GM18858 (cell line): ENCODE results near the gene BAZ2A.
"Not testable (repeated sequence)": the region's sequence is repeated elsewhere in the genome, so short reads cannot be mapped to it uniquely, and the experiment has no call there.

Experiments
- ATAC-seq: cut with Tn5 transposase; IDR thresholded peaks from one replicate; pipeline ENCODE4 v1.9.1; 2021; ENCODE audit not compliant: unreplicated experiment

Gene BAZ2A

GRCh38 chr12:56599797-56600196 is 30.3 kb downstream of the BAZ2A start:
- no peak for ATAC-seq

DNA sequence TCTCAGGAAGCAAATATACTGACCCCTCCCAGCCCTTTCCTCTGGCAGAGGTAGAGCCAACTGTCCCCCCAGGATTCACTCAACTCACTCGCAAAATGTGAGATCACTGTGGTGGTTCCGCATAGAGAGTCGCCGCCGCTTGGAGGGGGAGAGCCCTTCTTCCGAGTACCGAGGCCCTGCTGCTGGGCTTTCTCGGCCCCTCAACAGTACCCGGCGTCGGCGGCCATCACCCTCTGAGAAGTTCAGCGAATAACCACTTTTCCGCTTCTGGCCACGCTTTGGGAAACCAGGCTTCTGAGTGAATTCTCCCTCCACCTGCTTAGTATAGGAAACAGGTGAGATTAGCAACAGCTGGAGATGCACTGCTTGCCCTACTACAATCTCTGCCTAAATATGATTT is 31.1 kb downstream of the BAZ2A start:
- ATAC-seq: no peak

DNA sequence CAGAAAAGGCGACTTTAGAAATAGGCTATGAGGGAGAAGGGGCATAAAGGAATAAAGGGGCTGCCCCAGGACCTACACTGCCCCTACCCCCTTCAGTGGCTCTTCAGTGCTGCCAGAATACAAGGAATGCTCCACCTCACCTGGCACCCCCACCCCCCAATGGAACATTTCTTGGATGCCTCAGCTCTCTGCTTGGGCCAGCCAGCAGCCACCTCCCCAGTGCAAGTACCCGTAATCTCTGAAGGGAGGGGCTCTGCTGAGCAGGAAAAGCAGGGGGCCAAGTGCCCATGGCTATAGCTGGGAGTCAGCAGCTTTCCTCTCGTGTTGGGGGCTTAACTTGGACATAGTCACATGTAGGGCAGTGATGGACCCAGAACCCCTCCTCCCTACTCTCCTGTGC is 33.3 kb downstream of the BAZ2A start:
- no peak for ATAC-seq

GRCh38 chr12:56593909-56594621 is 36.1 kb downstream of the BAZ2A start:
- ATAC-seq: no peak

- no peak for ATAC-seq
Observed at GRCh38 chr12:56591961-56592360, 38.2 kb downstream of the BAZ2A start.

- no peak for ATAC-seq
Observed at GRCh38 chr12:56591126-56591525, 39.0 kb downstream of the BAZ2A start.

DNA sequence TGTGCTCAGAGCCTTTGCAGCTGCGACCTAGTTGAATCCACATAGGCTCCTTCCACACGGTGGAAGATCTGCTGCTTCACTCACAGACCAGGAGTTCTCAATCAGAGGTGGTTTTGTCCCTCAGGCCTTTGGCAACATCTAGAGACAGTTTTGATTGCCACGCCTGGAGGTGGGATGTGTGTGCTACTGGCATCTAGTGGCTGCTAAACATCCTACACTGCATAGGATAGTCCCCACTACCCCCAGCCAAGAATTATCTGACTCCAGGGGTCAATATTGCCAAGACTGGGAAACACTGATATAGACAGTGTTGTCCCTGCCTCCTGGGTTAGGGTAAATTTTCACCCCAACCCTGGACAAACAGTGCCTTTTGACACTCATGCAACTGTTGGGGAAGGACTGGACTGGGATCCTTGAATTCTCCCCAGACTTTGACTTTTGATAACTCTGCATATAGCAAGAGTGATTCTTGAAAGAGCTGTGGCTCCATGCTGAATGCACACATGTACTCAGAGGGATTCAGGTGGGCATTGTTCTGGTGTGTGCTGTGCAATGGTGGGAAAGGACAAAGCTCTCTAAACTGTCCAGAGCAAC is 39.8 kb downstream of the BAZ2A start:
- ATAC-seq: no peak

GRCh38 chr12:56589783-56590182 is 40.3 kb downstream of the BAZ2A start:
- ATAC-seq: no peak

- no peak for ATAC-seq
Observed at GRCh38 chr12:56585098-56585497, 45.0 kb downstream of the BAZ2A start.

DNA sequence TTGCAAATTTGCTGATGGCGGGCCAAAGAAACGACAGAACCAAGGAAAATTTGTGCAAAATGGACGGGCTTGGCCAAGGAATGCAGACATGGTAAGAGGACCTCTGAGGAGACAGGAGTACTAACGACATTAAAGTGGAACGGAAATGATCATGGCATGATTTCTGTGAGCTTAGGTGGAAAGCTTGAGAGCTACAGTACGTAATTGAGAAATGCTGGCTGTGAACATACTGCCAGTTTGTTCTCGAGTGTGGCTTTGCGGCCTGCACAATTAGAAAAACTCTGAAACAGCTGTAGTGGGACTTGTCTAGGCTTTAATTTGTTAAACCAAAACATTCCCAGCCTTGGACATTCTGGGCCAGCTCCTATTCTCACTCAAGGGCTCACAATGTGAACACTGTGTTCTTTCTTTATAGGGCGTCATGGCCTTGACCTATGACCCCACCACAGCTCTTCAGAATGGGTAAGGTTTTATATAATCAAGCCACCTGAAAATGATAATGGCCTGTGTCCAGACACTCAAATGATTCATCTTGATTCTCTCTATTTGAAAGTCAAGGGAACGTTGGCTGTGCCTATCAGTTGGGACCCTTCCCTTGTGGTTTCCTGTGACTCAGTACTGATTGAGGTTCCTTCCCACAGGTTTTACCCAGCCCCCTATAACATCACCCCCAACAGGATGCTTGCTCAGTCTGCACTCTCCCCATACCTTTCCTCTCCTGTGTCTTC is 48.5 kb downstream of the BAZ2A start:
- no peak for ATAC-seq

- no peak for ATAC-seq
Observed at GRCh38 chr12:56578983-56579546, 51.1 kb downstream of the BAZ2A start.

DNA sequence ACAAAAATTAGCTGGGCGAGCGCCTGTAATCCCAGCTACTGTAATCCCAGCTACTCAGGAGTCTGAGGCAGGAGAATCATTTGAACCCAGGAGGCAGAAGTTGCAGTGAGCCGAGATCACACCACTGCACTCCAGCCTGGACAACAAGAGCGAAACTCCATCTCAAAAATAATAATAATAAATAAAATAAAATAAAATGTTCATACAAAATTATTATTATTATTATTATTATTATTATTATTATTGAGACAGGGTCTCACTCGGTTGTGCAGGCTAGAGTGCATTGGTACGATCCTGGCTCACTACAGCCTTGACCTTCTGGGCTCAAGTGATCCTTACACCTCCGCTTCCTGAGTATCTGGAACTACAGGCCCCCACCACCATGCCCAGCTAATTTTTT is 52.9 kb downstream of the BAZ2A start:
- ATAC-seq: not testable (repeated sequence)

DNA sequence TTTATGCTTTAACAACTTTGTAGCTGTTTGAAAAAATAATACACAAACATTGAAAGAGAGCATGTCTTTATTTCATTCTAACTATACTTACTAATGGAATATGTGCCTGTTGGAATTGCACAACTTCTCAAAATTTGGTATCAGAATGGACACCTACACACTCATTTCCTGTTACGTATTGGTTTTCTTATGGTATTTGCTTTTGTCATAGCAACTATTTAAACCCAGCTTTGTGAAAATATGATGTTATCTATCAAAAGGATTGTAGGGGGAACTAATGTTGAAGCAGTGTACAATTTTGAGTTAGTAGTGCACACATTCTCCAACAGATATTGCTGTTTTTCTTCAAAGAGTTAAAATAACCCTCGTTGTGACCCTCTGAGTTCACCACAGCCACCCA is 55.9 kb downstream of the BAZ2A start:
- ATAC-seq: no peak

- ATAC-seq: no peak
Observed at GRCh38 chr12:56572288-56572687, 57.8 kb downstream of the BAZ2A start.

- ATAC-seq: no peak
Observed at GRCh38 chr12:56571121-56571520, 59.0 kb downstream of the BAZ2A start.

DNA sequence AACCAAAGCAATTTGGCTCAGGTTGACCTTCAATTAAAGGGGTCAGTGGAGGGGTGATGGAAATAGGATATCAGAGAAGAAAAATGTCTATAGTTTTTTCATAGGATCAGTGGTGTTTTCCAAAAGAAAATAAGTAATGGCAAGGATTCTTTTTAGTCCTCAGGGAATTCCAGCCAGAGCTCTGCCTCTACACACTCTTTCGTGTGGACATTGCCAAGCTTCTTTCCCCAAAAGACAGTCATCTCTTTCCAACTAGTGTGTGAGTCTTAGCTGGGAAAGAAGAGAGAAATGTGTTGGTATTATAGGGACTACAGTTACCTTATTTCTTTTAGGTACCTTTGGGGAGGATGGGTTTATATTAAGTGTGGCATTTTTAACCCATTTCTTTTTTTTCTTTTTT is 62.0 kb downstream of the BAZ2A start:
- ATAC-seq: no peak

DNA sequence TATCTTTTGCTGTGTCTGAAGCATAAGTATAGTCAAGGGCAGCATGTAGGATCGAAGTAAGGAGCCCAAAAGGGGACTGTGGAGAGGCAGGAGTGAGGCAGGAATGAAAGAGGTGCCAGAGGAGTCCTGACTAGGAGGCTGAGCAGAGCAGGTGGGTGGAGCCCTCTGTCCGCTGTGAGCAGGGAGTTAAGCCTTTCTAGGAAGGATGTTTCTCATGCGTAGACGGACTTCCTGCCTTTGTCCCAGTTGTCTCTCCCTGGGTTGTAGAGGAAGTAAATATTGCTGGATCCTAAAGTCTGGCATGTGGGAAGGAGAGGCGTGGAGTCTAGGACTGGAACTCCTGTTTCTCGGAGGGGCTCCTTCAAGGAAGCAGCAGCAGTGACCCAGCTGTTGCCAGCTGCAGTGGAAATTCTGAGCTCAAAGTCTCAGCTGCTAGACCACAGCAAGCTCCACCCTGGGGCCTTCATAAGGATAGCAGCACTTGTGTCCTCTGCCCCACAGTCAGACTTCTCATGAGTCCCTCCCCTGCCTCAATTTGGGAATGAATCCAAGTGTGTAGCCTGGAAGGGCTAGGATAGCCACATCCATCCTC is 64.5 kb downstream of the BAZ2A start:
- no peak for ATAC-seq

DNA sequence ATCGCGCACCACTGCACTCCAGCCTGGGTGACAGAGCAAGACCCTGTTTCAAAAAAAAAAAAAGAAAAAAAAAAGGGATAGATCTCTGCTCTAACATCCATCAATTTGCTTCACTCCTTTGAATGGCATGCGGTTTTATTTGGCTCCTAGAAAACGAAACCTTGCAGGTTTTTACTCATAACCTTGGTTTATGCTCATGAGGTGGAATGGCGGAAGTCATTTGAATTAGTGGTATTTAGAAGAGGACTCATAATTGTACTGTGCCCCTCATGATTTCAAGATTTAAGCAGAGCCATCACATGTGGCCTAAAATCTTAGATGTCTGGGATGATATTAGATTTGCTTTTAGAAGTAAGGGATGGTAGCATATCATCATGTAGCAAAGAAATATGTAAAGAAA is 79.1 kb downstream of the BAZ2A start:
- ATAC-seq: no peak

- no peak for ATAC-seq
Observed at GRCh38 chr12:56546680-56547079, 83.4 kb downstream of the BAZ2A start.
